ENCODE results near the gene LYPD6B.

The LYPD6B gene

DNA sequence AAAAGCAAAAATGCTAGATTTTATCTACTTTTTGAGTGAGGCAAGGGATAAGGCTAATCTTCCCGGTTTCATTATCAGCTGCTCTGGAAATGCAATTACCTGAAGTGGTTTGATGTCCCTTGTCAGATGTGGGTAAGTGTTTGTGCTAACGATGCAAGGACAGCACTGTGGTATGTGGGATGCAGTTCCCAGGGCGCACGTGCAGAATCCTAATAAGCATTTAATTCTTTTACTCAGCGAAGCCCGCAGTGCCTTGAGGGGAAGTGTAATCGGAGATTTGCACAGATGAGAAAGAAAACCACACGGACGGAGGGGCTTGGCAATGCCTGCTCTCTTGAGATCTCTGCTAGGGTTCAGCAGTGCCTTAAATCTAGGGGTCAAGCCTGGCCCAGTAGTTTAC is 183.4 kb downstream of the LYPD6B start:
- no peak for DNase-seq (ENCODE audit: low read depth)
- no peak for TF ChIP-seq CTCF (conservative IDR thresholded peaks at IDR 0.05; ENCODE audit: control insufficient read depth, insufficient read depth, low read depth, low read length)
- H3K4me3 ChIP-seq (ENCODE audit: control insufficient read depth, low read depth, low read length): no peak overlapping the region

DNA sequence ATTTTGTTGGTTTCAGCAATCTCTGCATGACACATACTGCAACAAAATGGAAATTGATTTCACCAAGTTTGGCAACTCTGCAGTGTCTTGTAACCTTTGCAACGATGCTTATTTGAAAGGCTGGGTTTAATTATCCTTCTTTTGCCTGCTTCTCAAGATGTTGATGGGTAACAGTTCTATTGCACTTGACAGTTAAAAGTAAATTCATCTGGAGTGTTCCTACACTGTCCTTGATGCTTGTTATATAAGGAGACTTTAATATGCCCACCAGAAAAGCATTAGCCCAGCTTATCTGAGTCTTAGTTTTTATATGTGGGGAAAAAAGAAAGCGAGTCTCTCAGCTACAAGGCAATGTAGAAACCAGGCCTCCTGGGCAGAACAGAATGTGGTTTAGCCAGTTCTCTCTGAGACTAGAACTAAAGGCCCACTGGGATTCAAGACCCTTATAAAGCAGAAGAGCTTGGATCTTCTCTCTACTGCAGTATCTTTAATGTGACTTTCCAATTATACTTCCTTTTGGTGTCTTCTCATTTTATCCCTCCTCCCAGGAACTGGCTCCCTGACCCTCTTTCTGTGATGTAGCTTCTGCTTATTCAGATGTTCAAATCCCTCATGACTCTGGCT is 185.1 kb downstream of the LYPD6B start:
- DNase-seq (ENCODE audit: low read depth): no peak
- H3K4me3 ChIP-seq (ENCODE audit: control insufficient read depth, low read depth, low read length): no peak overlapping the region
- TF ChIP-seq CTCF (conservative IDR thresholded peaks at IDR 0.05; ENCODE audit: control insufficient read depth, insufficient read depth, low read depth, low read length): no peak

GRCh38 chr2:149224543-149224942 is 186.0 kb downstream of the LYPD6B start:
- DNase-seq (ENCODE audit: low read depth): no peak
- H3K4me3 ChIP-seq (ENCODE audit: control insufficient read depth, low read depth, low read length): no peak overlapping the region
- TF ChIP-seq CTCF (conservative IDR thresholded peaks at IDR 0.05; ENCODE audit: control insufficient read depth, insufficient read depth, low read depth, low read length): no peak

DNA sequence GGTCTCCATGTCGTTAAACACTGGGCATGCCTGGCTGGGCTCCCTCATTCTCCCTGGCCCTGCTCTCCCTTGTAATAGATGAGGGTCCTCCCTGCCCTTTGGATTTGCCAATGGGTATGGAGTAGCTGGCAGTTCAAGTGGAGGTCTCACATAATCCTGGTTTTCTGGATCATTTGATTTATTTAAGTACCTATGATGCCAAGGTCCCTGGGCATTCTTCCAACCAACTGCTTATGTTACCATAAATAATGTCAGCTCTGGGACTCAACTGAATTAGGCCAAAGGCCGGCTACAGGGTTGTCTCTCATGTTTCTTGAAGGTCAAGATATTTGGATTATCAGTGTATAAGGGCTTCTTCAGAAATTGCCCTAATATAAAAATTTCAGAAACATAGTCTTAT is 186.9 kb downstream of the LYPD6B start:
- no peak for TF ChIP-seq CTCF (conservative IDR thresholded peaks at IDR 0.05; ENCODE audit: control insufficient read depth, insufficient read depth, low read depth, low read length)
- no peak overlapping the region for H3K4me3 ChIP-seq (ENCODE audit: control insufficient read depth, low read depth, low read length)
- DNase-seq (ENCODE audit: low read depth): no peak

GRCh38 chr2:149226790-149227189 is 188.3 kb downstream of the LYPD6B start:
- H3K4me3 ChIP-seq (ENCODE audit: control insufficient read depth, low read depth, low read length): no peak overlapping the region
- no peak for TF ChIP-seq CTCF (conservative IDR thresholded peaks at IDR 0.05; ENCODE audit: control insufficient read depth, insufficient read depth, low read depth, low read length)
- no peak for DNase-seq (ENCODE audit: low read depth)

- DNase-seq (ENCODE audit: low read depth): no peak
- no peak for TF ChIP-seq CTCF (conservative IDR thresholded peaks at IDR 0.05; ENCODE audit: control insufficient read depth, insufficient read depth, low read depth, low read length)
- no peak overlapping the region for H3K4me3 ChIP-seq (ENCODE audit: control insufficient read depth, low read depth, low read length)
These were observed 197.4 kb downstream of the LYPD6B start for GRCh38 chr2:149235816-149236375.
